ENCODE data around the gene FGD2.

- no peak for TF ChIP-seq CTCF (IDR thresholded peaks at IDR 0.05)
- TF ChIP-seq POLR2A (IDR thresholded peaks at IDR 0.05), result no peak
Observed at GRCh38 chr6:37041521-37041920, 36.1 kb downstream of the FGD2 start.
